Mesodermal cell (in vitro differentiated cells): ENCODE results near the gene PPM1D.

Source experiments
- H3K27ac ChIP-seq: 2 replicates; pipeline ENCODE4 v1.7.0; 2013; ENCODE audit warnings: mild to moderate bottlenecking, low read depth, low read length, moderate library complexity; ENCODE audit not compliant: severe bottlenecking
- H3K36me3 ChIP-seq: 2 replicates; pipeline ENCODE4 v1.7.1; 2013; ENCODE audit warnings: mild to moderate bottlenecking, low read length, moderate library complexity; ENCODE audit not compliant: control insufficient read depth, insufficient read depth
- H3K4me1 ChIP-seq: one replicate; pipeline ENCODE4 v1.7.1; 2013; ENCODE audit warnings: mild to moderate bottlenecking, low read length; ENCODE audit not compliant: insufficient read depth, control insufficient read depth, poor library complexity, severe bottlenecking
- H3K4me3 ChIP-seq: 2 replicates; pipeline ENCODE4 v1.7.0; 2013; ENCODE audit warnings: low read length, control low read depth, mild to moderate bottlenecking; ENCODE audit not compliant: insufficient read depth, poor library complexity, severe bottlenecking; ENCODE audit errors: extremely low read depth
- H3K9me3 ChIP-seq: 2 replicates; pipeline ENCODE4 v1.7.1; 2013; ENCODE audit warnings: mild to moderate bottlenecking, low read length, moderate library complexity; ENCODE audit not compliant: control insufficient read depth
- WGBS, 2 experiments: methylation state at CpG; one replicate each; pipeline ENCODE4 v1.1.5; 2013; ENCODE audit warnings: missing lambda C conversion rate in 2 of 2; ENCODE audit not compliant: insufficient coverage in 2 of 2; 5-methylcytosine and 5-hydroxymethylcytosine counted together

The PPM1D gene

DNA sequence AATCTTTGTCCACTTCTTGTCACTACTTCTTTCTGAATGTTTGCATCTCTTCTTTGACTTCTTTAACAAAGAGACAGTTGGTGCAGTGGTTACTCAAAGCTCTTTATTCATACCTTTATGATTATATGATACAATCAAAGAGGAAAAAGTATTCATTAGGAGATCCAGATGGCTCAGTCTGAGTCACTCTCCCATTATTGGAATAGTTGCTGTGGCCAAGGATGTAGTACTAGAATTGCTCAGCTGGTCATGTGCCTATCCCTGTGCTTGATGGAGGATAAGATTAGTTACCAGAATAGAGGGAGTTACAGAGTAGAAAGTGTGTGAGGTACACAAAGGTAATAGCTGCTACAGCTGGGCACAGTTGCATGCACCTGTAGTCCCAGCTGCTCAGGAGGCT is 96.0 kb downstream of the PPM1D start:
- H3K9me3 ChIP-seq: no peaks in the 10 kb centered on the region
- no peak overlapping the region for H3K4me3 ChIP-seq
- H3K36me3 ChIP-seq: peaks cover 2% of the 10 kb centered on the region
- no peak overlapping the region for H3K27ac ChIP-seq
- no peaks in the 10 kb centered on the region for H3K4me1 ChIP-seq

GRCh38 chr17:60699090-60699489 is 99.1 kb downstream of the PPM1D start:
- Histone ChIP-seq H3K27ac (no peak overlapping the region), H3K36me3 (no peaks in the 10 kb centered on the region), H3K9me3 (no peaks in the 10 kb centered on the region), H3K4me1 (no peaks in the 10 kb centered on the region), H3K4me3 (no peak overlapping the region)
- WGBS, 2 experiments: 63 to 100% methylated on average over 1 to 2 of the region's 3 CpGs

DNA sequence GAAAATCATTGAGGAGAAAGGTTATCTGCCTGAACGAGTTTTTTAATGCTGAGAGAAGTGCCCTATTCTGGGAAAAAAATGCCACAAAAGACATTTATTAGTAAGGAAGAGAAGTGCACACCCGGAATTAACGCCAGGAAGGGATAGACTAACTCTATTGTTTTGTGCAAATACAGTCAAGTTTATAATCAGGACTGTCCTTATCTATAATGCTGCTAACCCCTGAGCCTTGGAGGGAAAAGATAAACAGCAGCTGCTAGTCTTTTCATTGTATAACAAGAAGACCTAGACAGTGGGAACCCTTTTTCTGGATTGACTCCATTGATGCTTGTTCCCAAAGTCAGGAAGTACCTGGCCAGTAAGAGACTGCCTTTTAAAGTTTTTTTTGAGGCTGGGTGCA is 104.2 kb downstream of the PPM1D start:
- Histone ChIP-seq H3K9me3 (no peaks in the 10 kb centered on the region), H3K4me1 (no peaks in the 10 kb centered on the region), H3K4me3 (no peak overlapping the region), H3K36me3 (no peaks in the 10 kb centered on the region), H3K27ac (no peak overlapping the region)
- 100% methylated on average over 3 of the region's 3 CpGs; no CpG with 5 or more reads in 1 of the 2 experiments for WGBS, 2 experiments

DNA sequence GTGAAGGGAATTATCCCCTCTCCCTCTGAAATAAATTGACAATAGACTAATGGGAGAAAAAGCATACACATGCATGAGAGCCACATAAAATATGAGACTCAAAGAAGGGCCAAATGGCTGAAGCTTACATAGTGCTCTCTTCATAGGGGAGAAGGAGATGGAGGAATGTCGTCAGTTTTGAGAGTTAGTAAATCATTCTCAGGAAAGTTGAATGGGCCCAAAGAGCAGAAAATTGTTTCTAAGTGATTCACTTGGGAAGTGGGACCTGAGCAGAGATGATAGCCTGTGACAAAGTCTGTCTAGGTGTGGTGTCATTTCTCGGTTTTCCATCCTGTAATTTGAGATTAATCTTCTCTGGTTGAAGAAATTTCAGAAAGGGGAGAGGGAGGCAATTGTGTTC is 112.7 kb downstream of the PPM1D start:
- Histone ChIP-seq H3K9me3 (no peaks in the 10 kb centered on the region), H3K4me1 (peaks cover 2% of the 10 kb centered on the region), H3K27ac (no peak overlapping the region), H3K4me3 (no peak overlapping the region), H3K36me3 (no peaks in the 10 kb centered on the region)
- 79 to 89% methylated on average over 2 of the region's 2 CpGs for WGBS, 2 experiments

- H3K9me3 ChIP-seq: no peaks in the 10 kb centered on the region
- no peaks in the 10 kb centered on the region for H3K36me3 ChIP-seq
- H3K4me3 ChIP-seq: no peak overlapping the region
- H3K27ac ChIP-seq: no peak overlapping the region
- 100% methylated on average over 1 to 2 of the region's 2 CpGs for WGBS, 2 experiments
- H3K4me1 ChIP-seq: peaks cover 2% of the 10 kb centered on the region
Measured at GRCh38 chr17:60713608-60714007, 113.6 kb downstream of the PPM1D start.
